B cell (primary cell): ENCODE results near the gene OR12D1.

Experiments
- CTCF ChIP-seq: fragments of 200-600 bp; IDR thresholded peaks from one replicate; pipeline ENCODE4 v1.8.0; 2022; ENCODE audit warnings: antibody characterized with exemption, mild to moderate bottlenecking
- EZH2 ChIP-seq: IDR thresholded peaks from 2 replicates; pipeline ENCODE4 v1.6.1; 2012; ENCODE audit warnings: borderline replicate concordance, low read depth, mild to moderate bottlenecking, moderate library complexity, low read length; ENCODE audit not compliant: insufficient read depth, poor library complexity, severe bottlenecking

- TF ChIP-seq CTCF (no peak), EZH2 (no peak)
Measured at GRCh38 chr6:29403801-29404200, 10.9 kb upstream of the OR12D1 start.
